Measurements from ENCODE around the gene TMEM156.

The TMEM156 gene

GRCh38 chr4:39030725-39031124 is 1.5 kb downstream of the TMEM156 start:
- TF ChIP-seq CTCF (IDR thresholded peaks at IDR 0.05) = no peak
- no peak for DNase-seq (ENCODE audit: low spot score)
- Histone ChIP-seq H3K27ac (no peak overlapping the region), H3K4me3 (no peak overlapping the region)

GRCh38 chr4:39029752-39030694 is 2.2 kb downstream of the TMEM156 start:
- no peak overlapping the region for H3K4me3 ChIP-seq
- TF ChIP-seq CTCF (IDR thresholded peaks at IDR 0.05) = no peak
- DNase-seq (ENCODE audit: low spot score) = no peak
- no peak overlapping the region for H3K27ac ChIP-seq

GRCh38 chr4:39026096-39026495 is 6.1 kb downstream of the TMEM156 start:
- no peak for TF ChIP-seq CTCF (IDR thresholded peaks at IDR 0.05)
- no peak overlapping the region for H3K4me3 ChIP-seq
- no peak for DNase-seq (ENCODE audit: low spot score)
- no peak overlapping the region for H3K27ac ChIP-seq

GRCh38 chr4:39025552-39026085 is 6.6 kb downstream of the TMEM156 start:
- Histone ChIP-seq H3K27ac (no peak overlapping the region), H3K4me3 (no peak overlapping the region)
- no peak for DNase-seq (ENCODE audit: low spot score)
- TF ChIP-seq CTCF (IDR thresholded peaks at IDR 0.05) = no peak

GRCh38 chr4:39024311-39024865 is 7.8 kb downstream of the TMEM156 start:
- no peak overlapping the region for H3K27ac ChIP-seq
- TF ChIP-seq CTCF (IDR thresholded peaks at IDR 0.05) = no peak
- DNase-seq (ENCODE audit: low spot score) = no peak
- H3K4me3 ChIP-seq = no peak overlapping the region

- Histone ChIP-seq H3K27ac (no peak overlapping the region), H3K4me3 (no peak overlapping the region)
- no peak for TF ChIP-seq CTCF (IDR thresholded peaks at IDR 0.05)
- no peak for DNase-seq (ENCODE audit: low spot score)
Observed at GRCh38 chr4:39023059-39023458, 9.2 kb downstream of the TMEM156 start.
